Adrenal gland (tissue), 12 donors: ENCODE results near the gene PIGU. TPM values are rescaled to one million over a fixed set of nuclear protein-coding genes. Genes with fewer than 3 reads are reported as not detected.
A peak's percentile ranks its signal among the peaks of the same experiment; 100 is the strongest.
"Not testable (repeated sequence)": the region's sequence is repeated elsewhere in the genome, so short reads cannot be mapped to it uniquely, and the experiment has no call there.

ENCODE experiments used
- DNase-seq, 7 donors: peaks; one replicate each; pipeline ENCODE4 v3.0.0-alpha.2; 2019 to 2020
- H3K27ac ChIP-seq, 5 donors: fragments of 200-600 bp; sonication (generic) in 4 of 5; 1 replicate in 3 of 5; 2 replicates in 2 of 5; pipeline versions ENCODE4 v1.5.1 to v1.8.0; 2016 to 2020; ENCODE audit warnings: mild to moderate bottlenecking in 1 of 5
- H3K27me3 ChIP-seq: fragments of 200-600 bp; 2 replicates; pipeline ENCODE4 v1.8.0; 2021
- H3K36me3 ChIP-seq, 2 donors: fragments of 200-600 bp; replicated peaks in 1 of 2; 1 replicate in 1 of 2; 2 replicates in 1 of 2; pipeline versions ENCODE4 v1.5.1 to v1.8.0; 2018 to 2022
- H3K4me1 ChIP-seq, 2 donors: fragments of 200-600 bp; replicated peaks in 1 of 2; 1 replicate in 1 of 2; 2 replicates in 1 of 2; pipeline versions ENCODE4 v1.5.1 to v1.8.0; 2018 to 2021
- H3K4me3 ChIP-seq, 4 donors: fragments of 200-600 bp; sonication (generic) in 3 of 4; one replicate each; pipeline ENCODE4 v1.5.1; 2016 to 2018
- H3K9me3 ChIP-seq, 3 donors: fragments of 200-600 bp; sonication (generic) in 1 of 3; replicated peaks in 1 of 3; 1 replicate in 2 of 3; 2 replicates in 1 of 3; pipeline versions ENCODE4 v1.5.1 to v1.8.0; 2016 to 2021
- CTCF ChIP-seq, 6 experiments: fragments of 450-650 bp in 4 of 6; fragments of 200-600 bp in 2 of 6; sonication (generic) in 1 of 6; IDR thresholded peaks; 1 replicate in 5 of 6; 2 replicates in 1 of 6; pipeline versions ENCODE4 v1.5.1 to v1.8.0; 2016 to 2021; ENCODE audit warnings: antibody characterized with exemption in 6 of 6, mild to moderate bottlenecking in 2 of 6, moderate library complexity in 1 of 6
- POLR2A ChIP-seq, 2 donors: fragments of 450-650 bp; IDR thresholded peaks; one replicate each; pipeline ENCODE4 v1.6.1; 2017; ENCODE audit warnings: antibody characterized with exemption in 2 of 2, mild to moderate bottlenecking in 2 of 2, moderate library complexity in 1 of 2
- WGBS, 4 donors: extraction: QIAGEN DNeasy Blood & Tissue Kit in 2 of 4; methylation state at CpG; one replicate each; pipeline versions ENCODE4 v1.1.5 to v1.1.7; 2013 to 2017; 5-methylcytosine and 5-hydroxymethylcytosine counted together
- intact Hi-C, 2 donors: fragments of 100-400 bp; cut with DNase I; formaldehyde crosslinking; loops; one replicate each; pipeline versions ENCODE4 v1.14.1 to v1.15.0; 2022 to 2023
- polyA plus RNA-seq, 3 donors: library from polyadenylated mRNA; stranded (reverse); fragments of 200-250 nt in 2 of 3; fragments of 350-450 nt in 1 of 3; fragmentation: Illumina TruSeq in 1 of 3; extraction: RNeasy Lipid Tissue Mini Kit (QIAGEN cat#74804) in 1 of 3; gene quantifications; one replicate each; pipeline ENCODE4 v1.2.3, GENCODE V29; 2013 to 2014
- total RNA-seq, 9 donors: library from RNA; depleted of rRNA in 4 of 9; stranded (reverse); fragments of >200 nt in 4 of 9; fragments of 120-200 nt in 1 of 9; fragmentation: NEBNext Ultra II Directional in 1 of 9; extraction: Animal tissue kit (Norgen Biotek cat#: 25700) in 1 of 9; gene quantifications; one replicate each; pipeline versions ENCODE4 v1.1.0 to v1.2.4, GENCODE V29; 2013 to 2023
- donor health status: healthy with polysubstance abuse.
- donor health status: Bipolar disorder and iron deficiency.
- donor health status: DM: yes; HTN: yes; CAD: no.
- donor health status: DM: no; HTN: no; CAD: no.
- donor health status: DM: no; HTN: no; CAD: no.
- donor health status: DM: yes; HTN: yes; CAD: no.

The PIGU gene
- total and polyA plus RNA-seq, 12 donors = 16.8 to 64.1 (median 23.1) TPM

DNA sequence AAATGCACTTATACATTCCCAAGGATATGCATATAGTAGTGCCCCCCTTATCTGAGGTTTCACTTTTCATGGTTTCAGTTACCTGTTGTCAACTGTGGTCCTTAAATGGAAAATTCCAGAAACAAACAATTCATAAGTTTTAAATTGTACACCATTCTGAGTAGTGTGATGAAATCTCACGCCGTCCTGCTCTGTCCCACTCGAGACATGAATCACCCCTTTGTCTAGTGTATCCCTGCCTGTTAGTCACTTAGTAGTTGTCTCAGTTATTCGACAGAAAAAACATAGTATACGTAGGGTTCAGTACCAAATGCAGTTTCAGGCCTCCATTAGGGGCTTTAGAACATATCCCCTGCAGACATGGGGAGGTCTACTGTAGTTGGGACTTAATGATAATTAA, 61.4 kb downstream of the PIGU start:
- intact Hi-C loops = no loop called here
- no peak for TF ChIP-seq CTCF (IDR thresholded peaks at IDR 0.05)
- no peak for TF ChIP-seq POLR2A (IDR thresholded peaks at IDR 0.05)
- WGBS, 4 donors = 85 to 90% (median 87%) methylated on average over 5 of the region's 5 CpGs
- Histone ChIP-seq H3K27ac (no peak overlapping the region), H3K36me3 (peaks cover 0 to 7% of the 10 kb centered on the region in 2 donors), H3K4me1 (no peaks in the 10 kb centered on the region), H3K9me3 (no peaks in the 10 kb centered on the region), H3K27me3 (no peaks in the 10 kb centered on the region), H3K4me3 (no peak overlapping the region)
- no peak for DNase-seq

DNA sequence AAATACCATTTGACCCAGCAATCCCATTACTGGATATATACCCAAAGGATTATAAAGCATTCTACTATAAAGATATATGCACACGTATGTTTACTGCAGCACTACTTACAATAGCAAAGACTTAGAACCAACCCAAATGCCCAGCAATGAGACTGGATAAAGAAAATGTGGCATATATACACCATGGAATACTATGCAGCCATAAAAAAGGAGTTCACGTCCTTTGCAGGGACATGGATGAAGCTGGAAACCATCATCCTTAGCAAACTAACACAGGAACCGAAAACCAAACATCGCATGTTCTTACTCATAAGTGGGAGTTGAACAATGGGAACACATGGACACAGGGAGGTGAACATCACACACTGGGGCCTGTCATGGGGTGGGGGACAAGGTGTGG, 64.9 kb downstream of the PIGU start:
- H3K36me3 ChIP-seq, intact Hi-C loops: not testable (repeated sequence)

GRCh38 chr20:34607066-34607465, 69.8 kb downstream of the PIGU start:
- no peaks in the 10 kb centered on the region for H3K36me3 ChIP-seq
- H3K27me3 ChIP-seq = no peaks in the 10 kb centered on the region
- DNase-seq = no peak
- no peak overlapping the region for H3K4me3 ChIP-seq
- peaks cover 8 to 15% of the 10 kb centered on the region in 2 donors for H3K4me1 ChIP-seq
- H3K27ac ChIP-seq = no peak overlapping the region
- TF ChIP-seq POLR2A (IDR thresholded peaks at IDR 0.05) (no peak), CTCF (IDR thresholded peaks at IDR 0.05) (no peak)
- 97 to 100% (median 97%) methylated on average over 7 of the region's 7 CpGs for WGBS, 4 donors
- H3K9me3 ChIP-seq = no peaks in the 10 kb centered on the region
- intact Hi-C loops = no loop called here

More for the DNA sequence above, 64.9 kb downstream of the PIGU start:
- not testable (repeated sequence) for H3K9me3 ChIP-seq, H3K27me3 ChIP-seq, H3K4me3 ChIP-seq, H3K27ac ChIP-seq, DNase-seq, H3K4me1 ChIP-seq
- WGBS, 4 donors = 95 to 98% (median 95%) methylated on average over 4 of the region's 4 CpGs

DNA sequence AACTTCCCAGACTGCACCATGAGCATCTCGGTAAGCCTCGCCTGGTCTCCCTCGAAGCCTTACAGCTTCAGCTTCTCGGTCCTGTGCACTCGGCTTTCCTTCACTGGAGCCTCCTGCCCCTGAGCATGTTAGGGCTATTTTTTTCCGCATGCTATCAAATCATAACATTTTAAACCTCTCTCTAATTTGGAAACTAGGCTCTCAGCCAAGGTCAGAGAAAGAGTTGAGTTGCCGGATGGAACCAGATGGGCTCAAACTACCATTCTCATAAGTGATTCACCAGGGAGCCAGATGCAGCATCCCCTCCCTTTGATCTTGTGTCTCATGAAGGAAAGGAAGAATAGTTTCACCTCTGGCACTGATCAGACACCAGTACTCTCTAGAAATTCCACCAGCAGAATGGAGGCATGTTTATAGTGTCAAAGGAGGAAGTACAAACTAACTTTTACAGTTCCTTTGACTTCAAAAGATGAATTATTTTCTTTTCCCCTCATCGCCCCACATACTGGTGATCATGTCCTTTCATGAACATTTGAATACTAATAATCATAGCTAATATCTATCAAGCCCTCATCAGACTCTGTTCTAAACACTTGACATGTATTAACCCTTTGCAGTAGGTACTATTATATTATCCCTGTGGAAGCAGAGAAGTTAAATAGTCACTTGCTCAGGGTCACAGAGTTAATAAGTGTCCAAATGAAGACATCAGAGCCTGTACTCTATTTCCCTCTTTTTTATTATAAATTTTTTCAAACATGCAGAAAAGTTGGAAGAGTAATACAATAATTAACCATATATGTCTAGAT, 71.7 kb downstream of the PIGU start:
- no peaks in the 10 kb centered on the region for H3K36me3 ChIP-seq
- intact Hi-C loops = no loop called here
- 32 to 58% (median 41%) methylated on average over 8 of the region's 8 CpGs for WGBS, 4 donors
- H3K4me1 ChIP-seq = peaks cover 8 to 23% of the 10 kb centered on the region in 2 donors
- H3K4me3 ChIP-seq = no peak overlapping the region
- TF ChIP-seq POLR2A (IDR thresholded peaks at IDR 0.05) (no peak), CTCF (IDR thresholded peaks at IDR 0.05) (no peak)
- DNase-seq = peak; percentile 31 to 83 (median 59)
- H3K9me3 ChIP-seq = no peaks in the 10 kb centered on the region
- H3K27me3 ChIP-seq = no peaks in the 10 kb centered on the region
- H3K27ac ChIP-seq = peak overlapping the region in 4 of 5 donors; percentile 24 to 80 (median 66)
